Measurements from ENCODE around the gene OR10AG1. TPM values are rescaled to one million over a fixed set of nuclear protein-coding genes. Genes with fewer than 3 reads are reported as not detected.

Gene OR10AG1, protein sequence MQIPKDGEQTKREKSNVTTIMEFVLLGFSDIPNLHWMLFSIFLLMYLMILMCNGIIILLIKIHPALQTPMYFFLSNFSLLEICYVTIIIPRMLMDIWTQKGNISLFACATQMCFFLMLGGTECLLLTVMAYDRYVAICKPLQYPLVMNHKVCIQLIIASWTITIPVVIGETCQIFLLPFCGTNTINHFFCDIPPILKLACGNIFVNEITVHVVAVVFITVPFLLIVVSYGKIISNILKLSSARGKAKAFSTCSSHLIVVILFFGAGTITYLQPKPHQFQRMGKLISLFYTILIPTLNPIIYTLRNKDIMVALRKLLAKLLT
- polyA plus RNA-seq (2013): not detected

DNA sequence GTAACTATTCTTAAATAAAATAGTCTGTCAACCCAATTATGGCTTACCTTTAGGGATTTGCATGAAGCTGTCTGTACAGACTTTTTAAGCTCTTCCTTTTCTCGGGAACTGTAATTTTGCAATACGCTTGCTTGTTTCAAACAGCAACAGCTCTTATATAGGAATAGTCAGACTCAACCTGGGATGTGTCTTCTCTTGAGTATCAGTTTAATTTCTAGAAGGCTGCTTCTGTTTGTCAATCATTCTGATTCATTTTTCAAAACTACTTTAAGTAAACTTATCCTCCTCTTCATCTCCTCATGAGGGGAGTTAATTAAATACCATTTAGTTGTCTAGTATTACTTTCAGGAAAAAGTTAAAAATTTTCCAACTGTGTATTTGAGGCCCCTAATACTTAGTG lies at the start of gene OR10AG1:
Gene OR10AG1 (minus strand): TSS at position 101 of the 400 bp plus-strand sequence. CDS start 38 bp downstream, at position 63.
- Histone ChIP-seq H3K9me3 (ENCODE audit: control extremely low read depth in 1 of 5, control insufficient read depth in 4 of 5, insufficient read depth in 2 of 5, low read depth in 1 of 5, low read length in 4 of 5) (no peaks in the 10 kb centered on the region), H3K27ac (ENCODE audit: insufficient read depth in 1 of 2, low read depth in 1 of 2, low read length in 2 of 2, poor library complexity in 1 of 2, severe bottlenecking in 2 of 2) (no peak within 1 kb of the TSS), H3K4me1 (ENCODE audit: control extremely low read depth in 1 of 4, control insufficient read depth in 4 of 4, insufficient read depth in 4 of 4, low read length in 3 of 4) (no peaks in the 10 kb centered on the region), H3K27me3 (replicated peaks in 2 of 5; ENCODE audit: control insufficient read depth in 4 of 5, insufficient read depth in 5 of 5, low read length in 4 of 5) (no peaks in the 10 kb centered on the region), H3K36me3 (ENCODE audit: control insufficient read depth in 4 of 4, insufficient read depth in 4 of 4, low read length in 3 of 4) (no peaks in the 10 kb centered on the region), H3K4me3 (ENCODE audit: control insufficient read depth in 1 of 7, extremely low read depth in 1 of 7, insufficient read depth in 4 of 7, low read depth in 2 of 7, low read length in 6 of 7) (no peak within 1 kb of the TSS)
- no peak for DNase-seq
- ChIA-PET POLR2A (no interaction called here), CTCF (no interaction called here)
- WGBS (ENCODE audit: insufficient coverage): 100% methylated on average over 2 of the region's 2 CpGs

DNA sequence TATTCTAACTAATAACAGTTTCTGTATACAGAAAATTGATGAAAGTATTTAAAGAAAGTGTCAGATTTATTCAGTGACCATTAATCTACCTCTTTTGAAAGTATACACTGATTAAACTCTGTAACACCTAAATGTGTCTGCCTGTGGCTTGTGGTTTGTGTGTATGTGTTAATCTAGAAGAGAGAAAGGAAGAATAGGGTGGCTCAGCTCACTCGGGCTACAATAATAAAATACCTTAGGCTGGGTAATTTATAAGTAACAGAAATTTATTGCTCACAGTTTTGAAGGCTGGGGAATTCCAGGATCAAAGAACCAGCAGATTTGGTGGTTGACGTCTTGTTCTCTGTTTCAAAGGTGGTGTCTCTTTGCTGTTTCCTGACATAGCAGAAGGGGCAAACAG lies 44.1 kb upstream of the OR10AG1 start:
- Histone ChIP-seq H3K4me1 (ENCODE audit: control extremely low read depth in 1 of 4, control insufficient read depth in 4 of 4, insufficient read depth in 4 of 4, low read length in 3 of 4) (no peaks in the 10 kb centered on the region), H3K27me3 (replicated peaks in 2 of 5; ENCODE audit: control insufficient read depth in 4 of 5, insufficient read depth in 5 of 5, low read length in 4 of 5) (no peaks in the 10 kb centered on the region), H3K27ac (ENCODE audit: insufficient read depth in 1 of 2, low read depth in 1 of 2, low read length in 2 of 2, poor library complexity in 1 of 2, severe bottlenecking in 2 of 2) (no peak overlapping the region), H3K9me3 (ENCODE audit: control extremely low read depth in 1 of 5, control insufficient read depth in 4 of 5, insufficient read depth in 2 of 5, low read depth in 1 of 5, low read length in 4 of 5) (no peaks in the 10 kb centered on the region), H3K36me3 (ENCODE audit: control insufficient read depth in 4 of 4, insufficient read depth in 4 of 4, low read length in 3 of 4) (no peaks in the 10 kb centered on the region), H3K4me3 (ENCODE audit: control insufficient read depth in 1 of 7, extremely low read depth in 1 of 7, insufficient read depth in 4 of 7, low read depth in 2 of 7, low read length in 6 of 7) (no peak overlapping the region)
- ChIA-PET CTCF (no interaction called here), POLR2A (no interaction called here)
- 43% methylated on average over 1 of the region's 2 CpGs for WGBS (ENCODE audit: insufficient coverage)
- no peak for DNase-seq

DNA sequence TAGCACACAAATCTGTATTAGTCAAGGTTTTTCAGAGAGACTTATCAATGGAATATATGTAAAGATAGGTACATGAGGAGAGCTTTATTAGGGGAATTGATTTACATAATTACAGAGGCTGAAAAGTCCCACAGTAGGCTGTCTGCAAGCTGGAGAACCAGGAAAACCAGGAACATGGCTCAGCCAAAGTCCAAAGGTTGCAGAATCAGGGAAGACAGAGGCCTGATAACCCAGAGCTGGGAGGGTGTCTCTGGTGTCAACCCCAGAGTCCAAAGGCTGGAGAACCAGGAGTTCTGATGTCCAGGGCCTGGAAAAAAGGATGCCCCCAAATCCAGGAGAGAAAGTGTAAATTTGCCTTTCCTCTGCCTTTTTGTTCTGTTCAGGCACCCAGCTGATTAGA lies 41.0 kb upstream of the OR10AG1 start:
- no peak for DNase-seq

DNA sequence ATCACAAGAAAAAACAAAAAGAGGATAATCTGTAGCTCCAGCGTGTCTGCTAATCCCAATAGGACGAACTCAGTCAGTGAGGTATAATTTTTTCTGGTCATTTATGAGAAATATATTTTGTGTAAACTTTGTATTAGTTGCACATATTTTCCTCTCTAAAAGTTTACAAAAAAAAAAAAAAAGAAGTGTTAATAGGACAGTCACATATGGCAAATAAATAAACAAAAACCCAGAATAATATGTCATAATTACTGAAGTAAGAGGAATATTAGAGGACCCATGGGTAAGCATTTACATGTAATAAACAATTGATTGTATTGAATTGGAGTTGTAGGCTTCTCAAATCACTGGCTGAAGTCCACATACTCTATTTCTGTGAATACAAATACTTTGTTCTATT lies 24.8 kb upstream of the OR10AG1 start, which contains the start of gene OR5F1:
Gene OR5F1 (minus strand): TSS at position 101 of the 400 bp plus-strand sequence. CDS start 0 bp downstream, at position 101.
- CTCF ChIA-PET: no interaction called here

More for the DNA sequence above, 41.0 kb upstream of the OR10AG1 start:
- Histone ChIP-seq H3K4me1 (ENCODE audit: control extremely low read depth in 1 of 4, control insufficient read depth in 4 of 4, insufficient read depth in 4 of 4, low read length in 3 of 4) (no peaks in the 10 kb centered on the region), H3K9me3 (ENCODE audit: control extremely low read depth in 1 of 5, control insufficient read depth in 4 of 5, insufficient read depth in 2 of 5, low read depth in 1 of 5, low read length in 4 of 5) (no peaks in the 10 kb centered on the region), H3K4me3 (ENCODE audit: control insufficient read depth in 1 of 7, extremely low read depth in 1 of 7, insufficient read depth in 4 of 7, low read depth in 2 of 7, low read length in 6 of 7) (no peak overlapping the region), H3K36me3 (ENCODE audit: control insufficient read depth in 4 of 4, insufficient read depth in 4 of 4, low read length in 3 of 4) (no peaks in the 10 kb centered on the region), H3K27me3 (replicated peaks in 2 of 5; ENCODE audit: control insufficient read depth in 4 of 5, insufficient read depth in 5 of 5, low read length in 4 of 5) (no peaks in the 10 kb centered on the region), H3K27ac (ENCODE audit: insufficient read depth in 1 of 2, low read depth in 1 of 2, low read length in 2 of 2, poor library complexity in 1 of 2, severe bottlenecking in 2 of 2) (no peak overlapping the region)
- ChIA-PET POLR2A (no interaction called here), CTCF (no interaction called here)

DNA sequence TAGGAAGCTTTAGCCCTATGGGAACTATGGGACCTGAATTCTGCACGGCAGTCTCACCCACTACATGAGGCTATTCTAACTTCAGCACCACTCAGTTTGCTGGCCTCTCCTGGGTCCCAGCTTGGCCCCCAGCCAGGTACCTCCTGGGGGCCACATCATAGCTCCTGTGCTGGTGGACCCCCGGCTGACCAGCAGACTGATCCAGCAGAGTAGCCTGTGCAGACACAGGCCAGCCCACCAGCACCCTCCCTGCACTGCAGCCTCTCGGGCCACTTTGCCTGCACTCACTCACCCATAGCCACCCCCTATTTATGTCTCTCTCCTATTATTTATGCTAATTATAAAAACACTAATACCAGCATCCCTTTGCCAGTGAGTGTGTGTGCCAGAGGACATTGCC lies 1.2 kb upstream of the OR10AG1 start:
- Histone ChIP-seq H3K36me3 (ENCODE audit: control insufficient read depth in 4 of 4, insufficient read depth in 4 of 4, low read length in 3 of 4) (no peaks in the 10 kb centered on the region), H3K4me3 (ENCODE audit: control insufficient read depth in 1 of 7, extremely low read depth in 1 of 7, insufficient read depth in 4 of 7, low read depth in 2 of 7, low read length in 6 of 7) (no peak overlapping the region), H3K4me1 (ENCODE audit: control extremely low read depth in 1 of 4, control insufficient read depth in 4 of 4, insufficient read depth in 4 of 4, low read length in 3 of 4) (no peaks in the 10 kb centered on the region), H3K27ac (ENCODE audit: insufficient read depth in 1 of 2, low read depth in 1 of 2, low read length in 2 of 2, poor library complexity in 1 of 2, severe bottlenecking in 2 of 2) (no peak overlapping the region), H3K27me3 (replicated peaks in 2 of 5; ENCODE audit: control insufficient read depth in 4 of 5, insufficient read depth in 5 of 5, low read length in 4 of 5) (no peaks in the 10 kb centered on the region), H3K9me3 (ENCODE audit: control extremely low read depth in 1 of 5, control insufficient read depth in 4 of 5, insufficient read depth in 2 of 5, low read depth in 1 of 5, low read length in 4 of 5) (no peaks in the 10 kb centered on the region)
- DNase-seq: no peak
- 100% methylated on average over 3 of the region's 3 CpGs for WGBS (ENCODE audit: insufficient coverage)
- POLR2A ChIA-PET: no interaction called here
- CTCF ChIA-PET: no interaction called here

More for the DNA sequence above, 24.8 kb upstream of the OR10AG1 start, which contains the start of gene OR5F1:
- no peaks in the 10 kb centered on the region for H3K36me3 ChIP-seq (ENCODE audit: control insufficient read depth in 4 of 4, insufficient read depth in 4 of 4, low read length in 3 of 4)
- POLR2A ChIA-PET: no interaction called here
- no peak within 1 kb of the TSS for H3K27ac ChIP-seq (ENCODE audit: insufficient read depth in 1 of 2, low read depth in 1 of 2, low read length in 2 of 2, poor library complexity in 1 of 2, severe bottlenecking in 2 of 2)
- H3K4me3 ChIP-seq (ENCODE audit: control insufficient read depth in 1 of 7, extremely low read depth in 1 of 7, insufficient read depth in 4 of 7, low read depth in 2 of 7, low read length in 6 of 7): no peak within 1 kb of the TSS
- WGBS (ENCODE audit: insufficient coverage): no CpG with 5 or more reads among the region's 2 CpGs
- DNase-seq: no peak
- H3K4me1 ChIP-seq (ENCODE audit: control extremely low read depth in 1 of 4, control insufficient read depth in 4 of 4, insufficient read depth in 4 of 4, low read length in 3 of 4): no peaks in the 10 kb centered on the region
- H3K27me3 ChIP-seq (replicated peaks in 2 of 5; ENCODE audit: control insufficient read depth in 4 of 5, insufficient read depth in 5 of 5, low read length in 4 of 5): no peaks in the 10 kb centered on the region
- H3K9me3 ChIP-seq (ENCODE audit: control extremely low read depth in 1 of 5, control insufficient read depth in 4 of 5, insufficient read depth in 2 of 5, low read depth in 1 of 5, low read length in 4 of 5): no peaks in the 10 kb centered on the region

DNA sequence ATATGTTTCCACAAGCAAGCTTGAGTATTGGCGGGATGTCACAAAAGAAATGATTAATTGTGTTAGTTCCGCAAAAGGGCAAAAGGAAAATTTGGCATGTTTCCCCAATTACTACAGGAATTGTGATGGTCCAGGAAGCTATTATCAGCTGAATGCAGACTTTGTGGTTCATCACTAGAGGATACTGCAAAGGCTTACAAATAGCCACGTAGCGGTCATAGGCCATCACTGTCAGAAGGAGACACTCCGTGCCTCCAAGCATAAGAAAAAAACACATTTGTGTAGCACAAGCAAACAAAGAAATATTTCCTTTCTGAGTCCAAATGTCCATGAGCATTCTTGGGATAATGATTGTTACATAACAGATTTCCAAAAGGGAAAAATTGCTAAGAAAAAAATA lies 1.8 kb downstream of the OR10AG1 start:
- POLR2A ChIA-PET: no interaction called here
- no peaks in the 10 kb centered on the region for H3K36me3 ChIP-seq (ENCODE audit: control insufficient read depth in 4 of 4, insufficient read depth in 4 of 4, low read length in 3 of 4)
- no peaks in the 10 kb centered on the region for H3K27me3 ChIP-seq (replicated peaks in 2 of 5; ENCODE audit: control insufficient read depth in 4 of 5, insufficient read depth in 5 of 5, low read length in 4 of 5)
- no peak for DNase-seq
- no peaks in the 10 kb centered on the region for H3K4me1 ChIP-seq (ENCODE audit: control extremely low read depth in 1 of 4, control insufficient read depth in 4 of 4, insufficient read depth in 4 of 4, low read length in 3 of 4)
- 88% methylated on average over 5 of the region's 5 CpGs for WGBS (ENCODE audit: insufficient coverage)
- H3K27ac ChIP-seq (ENCODE audit: insufficient read depth in 1 of 2, low read depth in 1 of 2, low read length in 2 of 2, poor library complexity in 1 of 2, severe bottlenecking in 2 of 2): no peak overlapping the region
- H3K4me3 ChIP-seq (ENCODE audit: control insufficient read depth in 1 of 7, extremely low read depth in 1 of 7, insufficient read depth in 4 of 7, low read depth in 2 of 7, low read length in 6 of 7): no peak overlapping the region
- no peaks in the 10 kb centered on the region for H3K9me3 ChIP-seq (ENCODE audit: control extremely low read depth in 1 of 5, control insufficient read depth in 4 of 5, insufficient read depth in 2 of 5, low read depth in 1 of 5, low read length in 4 of 5)
- CTCF ChIA-PET: no interaction called here

DNA sequence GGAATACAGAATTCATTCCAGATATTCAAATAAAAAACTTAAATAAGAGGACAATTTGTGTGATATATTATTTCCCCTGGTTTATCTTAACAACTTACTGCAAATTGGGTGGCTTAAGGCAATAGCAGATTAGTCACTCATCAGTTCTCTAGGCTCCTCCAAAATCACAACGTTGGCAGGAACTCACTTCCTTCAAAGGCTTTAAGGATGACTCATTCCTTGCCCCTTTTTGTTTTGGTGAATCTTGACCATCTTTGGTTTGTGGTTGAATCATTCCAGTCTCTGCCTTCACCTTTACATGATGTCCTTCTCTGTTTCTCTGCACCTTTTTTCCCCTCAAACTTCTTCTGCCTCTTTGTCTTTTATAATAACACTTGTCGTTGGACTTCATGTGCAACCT lies 3.4 kb downstream of the OR10AG1 start:
- no peak overlapping the region for H3K27ac ChIP-seq (ENCODE audit: insufficient read depth in 1 of 2, low read depth in 1 of 2, low read length in 2 of 2, poor library complexity in 1 of 2, severe bottlenecking in 2 of 2)
- DNase-seq: no peak
- ChIA-PET POLR2A (no interaction called here), CTCF (no interaction called here)
- WGBS (ENCODE audit: insufficient coverage): 57% methylated on average over 1 of the region's 2 CpGs
- H3K4me1 ChIP-seq (ENCODE audit: control extremely low read depth in 1 of 4, control insufficient read depth in 4 of 4, insufficient read depth in 4 of 4, low read length in 3 of 4): no peaks in the 10 kb centered on the region
- H3K4me3 ChIP-seq (ENCODE audit: control insufficient read depth in 1 of 7, extremely low read depth in 1 of 7, insufficient read depth in 4 of 7, low read depth in 2 of 7, low read length in 6 of 7): no peak overlapping the region
- H3K9me3 ChIP-seq (ENCODE audit: control extremely low read depth in 1 of 5, control insufficient read depth in 4 of 5, insufficient read depth in 2 of 5, low read depth in 1 of 5, low read length in 4 of 5): no peaks in the 10 kb centered on the region
- H3K27me3 ChIP-seq (replicated peaks in 2 of 5; ENCODE audit: control insufficient read depth in 4 of 5, insufficient read depth in 5 of 5, low read length in 4 of 5): no peaks in the 10 kb centered on the region
- no peaks in the 10 kb centered on the region for H3K36me3 ChIP-seq (ENCODE audit: control insufficient read depth in 4 of 4, insufficient read depth in 4 of 4, low read length in 3 of 4)

All from common myeloid progenitor, CD34-positive (primary cell).